Endothelial cell of umbilical vein (primary cell): ENCODE results near the gene TEK. TPM values are rescaled to one million over a fixed set of nuclear protein-coding genes. Genes with fewer than 3 reads are reported as not detected.

Source experiments
- BruUV-seq: library from RNA; stranded (reverse); fragments of 400-500 nt; replicated peaks from 2 replicates; lab custom pipeline; 2021; lab: Mats Ljungman, UMichigan
- CTCF ChIA-PET: fragments of 300-600, 350-600 bp; sonication (Branson Sonifier 250); formaldehyde crosslinking; loops from one replicate; lab custom pipeline; 2021; ENCODE audit warnings: antibody characterized with exemption, inconsistent platforms; lab: Charles Lee
- POLR2A ChIA-PET: fragments of 300-600, 350-600 bp; sonication (Branson Sonifier 250); formaldehyde crosslinking; loops from one replicate; lab custom pipeline; 2021; ENCODE audit warnings: antibody characterized with exemption, inconsistent platforms; lab: Charles Lee
- DNase-seq: peaks from one replicate; pipeline ENCODE4 v3.0.0-alpha.2; 2011; ENCODE audit warnings: low read depth, low spot score
- FAIRE-seq: peaks from 2 replicates; lab custom pipeline; 2011; peaks lifted over from hg19 to GRCh38; lab: Jason Lieb, UNC
- H2AFZ ChIP-seq: 2 replicates; pipeline ENCODE4 v1.6.0; 2012; ENCODE audit warnings: low read depth, low read length, control low read depth, inconsistent platforms
- H3K27ac ChIP-seq: 2 replicates; pipeline ENCODE4 v1.5.1; 2011; ENCODE audit warnings: low read depth, mild to moderate bottlenecking, control low read depth, low read length, moderate library complexity; ENCODE audit not compliant: insufficient read depth
- H3K27me3 ChIP-seq, 2 experiments: 2 replicates each; pipeline versions ENCODE4 v1.6.0 to v1.6.1; 2011; ENCODE audit warnings: low read length in 2 of 2, mixed read lengths in 1 of 2; ENCODE audit not compliant: control insufficient read depth in 2 of 2, insufficient read depth in 2 of 2
- H3K36me3 ChIP-seq, 2 experiments: 2 replicates in 1 of 2; 3 replicates in 1 of 2; pipeline ENCODE4 v1.5.1; 2011; ENCODE audit warnings: low read length in 2 of 2, mild to moderate bottlenecking in 1 of 2, moderate library complexity in 1 of 2; ENCODE audit not compliant: control insufficient read depth in 2 of 2, insufficient read depth in 2 of 2; ENCODE audit errors: extremely low read depth in 1 of 2
- H3K4me1 ChIP-seq: 3 replicates; pipeline ENCODE4 v1.5.1; 2011; ENCODE audit warnings: mild to moderate bottlenecking, low read length; ENCODE audit not compliant: control insufficient read depth, insufficient read depth; ENCODE audit errors: extremely low read depth
- H3K4me2 ChIP-seq: 2 replicates; pipeline ENCODE4 v1.6.1; 2011; ENCODE audit warnings: low read length, control low read depth, mixed read lengths; ENCODE audit not compliant: insufficient read depth
- H3K4me3 ChIP-seq, 3 experiments: fragments of 200-600 bp in 1 of 3; sonication (generic), shearing (Covaris generic) in 1 of 3; replicated peaks in 1 of 3; 2 replicates each; pipeline ENCODE4 v1.5.1; 2011 to 2016; ENCODE audit warnings: control low read depth in 3 of 3, low read length in 3 of 3, mild to moderate bottlenecking in 2 of 3, inconsistent platforms in 1 of 3, low read depth in 1 of 3, moderate library complexity in 1 of 3; ENCODE audit not compliant: insufficient read depth in 1 of 3
- H3K79me2 ChIP-seq: 2 replicates; pipeline ENCODE4 v1.6.0; 2012; ENCODE audit warnings: low read length, inconsistent platforms; ENCODE audit not compliant: control insufficient read depth, insufficient read depth
- H3K9ac ChIP-seq: replicated peaks from 2 replicates; pipeline ENCODE3; 2011; ENCODE audit warnings: low read length, control low read depth; ENCODE audit not compliant: insufficient read depth; ENCODE audit errors: extremely low read depth
- H3K9me1 ChIP-seq: replicated peaks from 3 replicates; pipeline ENCODE4 v1.6.0; 2011; ENCODE audit warnings: mild to moderate bottlenecking, low read length; ENCODE audit not compliant: control insufficient read depth, insufficient read depth; ENCODE audit errors: extremely low read depth
- H3K9me3 ChIP-seq: replicated peaks from 2 replicates; pipeline ENCODE4 v1.5.1; 2012; ENCODE audit warnings: low read length, inconsistent platforms; ENCODE audit not compliant: control insufficient read depth, insufficient read depth
- H4K20me1 ChIP-seq: replicated peaks from 2 replicates; pipeline ENCODE3; 2011; ENCODE audit warnings: mild to moderate bottlenecking, low read length; ENCODE audit not compliant: control insufficient read depth, insufficient read depth; ENCODE audit errors: extremely low read depth
- CTCF ChIP-seq, 2 donors: IDR thresholded peaks; 1 replicate in 1 of 2; 2 replicates in 1 of 2; pipeline ENCODE4 v1.5.1; 2011; ENCODE audit warnings: low read length in 2 of 2, mild to moderate bottlenecking in 2 of 2, moderate library complexity in 2 of 2, control low read depth in 1 of 2, inconsistent platforms in 1 of 2, low read depth in 1 of 2; ENCODE audit not compliant: insufficient read depth in 1 of 2; ENCODE audit errors: extremely low read depth in 1 of 2
- EZH2 ChIP-seq: IDR thresholded peaks from 2 replicates; pipeline ENCODE4 v1.6.1; 2012; ENCODE audit warnings: borderline replicate concordance, low read depth, mild to moderate bottlenecking, moderate library complexity, low read length, inconsistent platforms; ENCODE audit not compliant: severe bottlenecking
- FOS ChIP-seq: IDR thresholded peaks from 2 replicates; pipeline ENCODE4 v1.6.1; 2011; ENCODE audit warnings: mild to moderate bottlenecking, low read length, moderate library complexity, borderline replicate concordance; ENCODE audit not compliant: insufficient read depth
- JUN ChIP-seq: IDR thresholded peaks from 2 replicates; pipeline ENCODE4 v1.6.1; 2011; ENCODE audit warnings: borderline replicate concordance, low read depth; ENCODE audit not compliant: insufficient read length, insufficient read depth
- MYC ChIP-seq: IDR thresholded peaks from one replicate; pipeline ENCODE4 v1.6.1; 2011; ENCODE audit warnings: mild to moderate bottlenecking, low read depth, low read length
- POLR2A ChIP-seq: IDR thresholded peaks from 2 replicates; pipeline ENCODE4 v1.6.1; 2012; ENCODE audit warnings: low read depth, mild to moderate bottlenecking, control low read depth, low read length
- POLR2AphosphoS5 ChIP-seq: IDR thresholded peaks from 2 replicates; pipeline ENCODE4 v1.6.1; 2012; ENCODE audit warnings: low read depth, mild to moderate bottlenecking, control low read depth, low read length, moderate library complexity; ENCODE audit not compliant: insufficient read depth
- dilution Hi-C: fragments of 300-500 bp; cut with MboI; formaldehyde crosslinking; loops from one replicate; pipeline ENCODE4 v1.15.0; 2019; ENCODE audit warnings: low sequenced_read_pairs; ENCODE audit not compliant: extremely low pct_ligation_motif_present
- intact Hi-C: fragments of 100-400 bp; cut with micrococcal nuclease; formaldehyde crosslinking; loops from one replicate; pipeline ENCODE4 v1.10.0; 2022
- polyA plus RNA-seq, 4 experiments: library from polyadenylated mRNA; depleted of rRNA in 3 of 4; stranded (reverse) in 3 of 4; unstranded in 1 of 4; fragments of >200 nt; gene quantifications; 2 replicates each; pipeline versions ENCODE4 v1.2.1 to v1.2.3, GENCODE V29; 2011 to 2012; ENCODE audit warnings: missing spikeins in 1 of 4
- total RNA-seq: library from RNA; stranded (reverse); gene quantifications from 2 replicates; pipeline ENCODE4 v1.2.3, GENCODE V29; 2021

Gene TEK
- total and polyA plus RNA-seq, 2 donors (not counting 3 experiments of a cell fraction or from before 2014, with no cell fraction given): 26.9 to 44.1 TPM

GRCh38 chr9:27168951-27169350 is 59.9 kb downstream of the TEK start:
- H3K9ac ChIP-seq: no peak overlapping the region
- no peak overlapping the region for H3K4me2 ChIP-seq
- no peaks in the 10 kb centered on the region for H3K4me1 ChIP-seq
- BruUV-seq: no TSS peak
- H3K9me1 ChIP-seq: no peaks in the 10 kb centered on the region
- FAIRE-seq (no peak), DNase-seq (no peak)
- dilution Hi-C loops (no loop called here), intact Hi-C loops (no loop called here)
- CTCF ChIA-PET: no interaction called here
- no peak overlapping the region for H3K4me3 ChIP-seq
- no peak overlapping the region for H2AFZ ChIP-seq
- H3K36me3 ChIP-seq: peaks cover 0 to 8% of the 10 kb centered on the region in 2 experiments
- H3K27me3 ChIP-seq: no peaks in the 10 kb centered on the region
- no peaks in the 10 kb centered on the region for H3K79me2 ChIP-seq
- POLR2A ChIA-PET: no interaction called here
- no peak overlapping the region for H3K27ac ChIP-seq
- H4K20me1 ChIP-seq: no peaks in the 10 kb centered on the region
- H3K9me3 ChIP-seq: no peaks in the 10 kb centered on the region
- TF ChIP-seq CTCF (IDR thresholded peaks at IDR 0.05; ENCODE audit: extremely low read depth in 1 of 2, insufficient read depth in 1 of 2, low read depth in 1 of 2, low read length in 2 of 2) (no peak), JUN (no peak), POLR2A (no peak), EZH2 (no peak), FOS (no peak), MYC (no peak), POLR2AphosphoS5 (no peak)
